ENCODE data around the gene RPL10.
"Not testable (repeated sequence)": the region's sequence is repeated elsewhere in the genome, so short reads cannot be mapped to it uniquely, and the experiment has no call there.

DNA sequence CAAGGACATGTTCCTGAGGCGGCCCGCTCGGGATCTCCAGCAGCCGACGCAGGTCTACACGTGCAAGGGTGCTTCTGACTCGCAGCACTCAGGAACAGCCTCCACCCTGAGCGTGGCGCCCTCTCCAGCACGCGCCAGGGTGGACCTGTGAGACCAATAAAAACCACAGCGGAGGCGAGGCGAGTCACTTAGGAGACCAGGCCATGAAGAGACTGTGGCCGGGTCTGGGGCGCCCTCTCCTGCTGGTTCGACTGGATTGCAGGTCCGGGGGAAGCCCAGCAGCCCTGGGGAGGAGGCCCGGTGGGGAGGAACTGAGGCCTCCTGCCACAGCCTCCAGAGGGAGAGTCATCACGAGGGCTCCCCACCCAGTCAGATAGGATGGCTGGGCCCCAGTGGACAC lies 10.1 kb upstream of the RPL10 start:
- not testable (repeated sequence) for TF ChIP-seq EZH2 (IDR thresholded peaks at IDR 0.05; ENCODE audit: insufficient read depth, poor library complexity, severe bottlenecking); EZH2phosphoT487 (IDR thresholded peaks at IDR 0.05; ENCODE audit: insufficient read depth, low read depth)
